PFSK-1 (cell line): ENCODE data around the gene EVC2.

Experiments used
- FOXP2 ChIP-seq: optimal IDR thresholded peaks from 2 replicates; pipeline ENCODE3; 2011; ENCODE audit warnings: borderline replicate concordance, control low read depth, inconsistent platforms; ENCODE audit not compliant: insufficient read depth; ENCODE audit errors: extremely low read length, extremely low read depth
- POLR2AphosphoS5 ChIP-seq: IDR thresholded peaks from 2 replicates; pipeline ENCODE4 v1.6.1; 2012; ENCODE audit warnings: low read depth, mild to moderate bottlenecking, control low read depth, low read length, moderate library complexity
- REST ChIP-seq, 2 experiments: IDR thresholded peaks; 2 replicates each; pipeline versions ENCODE4 v1.6.1 to v1.8.0; 2011 to 2012; ENCODE audit warnings: low read depth in 2 of 2, low read length in 2 of 2, control low read depth in 1 of 2, inconsistent platforms in 1 of 2, mild to moderate bottlenecking in 1 of 2, moderate library complexity in 1 of 2; ENCODE audit not compliant: insufficient read depth in 1 of 2
- SIN3A ChIP-seq: IDR thresholded peaks from 2 replicates; pipeline ENCODE4 v1.6.1; 2012; ENCODE audit warnings: mild to moderate bottlenecking, low read length, moderate library complexity, borderline replicate concordance; ENCODE audit not compliant: insufficient read depth
- TAF1 ChIP-seq: IDR thresholded peaks from 2 replicates; pipeline ENCODE4 v1.6.1; 2012; ENCODE audit warnings: low read length, control low read depth, borderline replicate concordance; ENCODE audit not compliant: insufficient read depth

EVC2 gene

DNA sequence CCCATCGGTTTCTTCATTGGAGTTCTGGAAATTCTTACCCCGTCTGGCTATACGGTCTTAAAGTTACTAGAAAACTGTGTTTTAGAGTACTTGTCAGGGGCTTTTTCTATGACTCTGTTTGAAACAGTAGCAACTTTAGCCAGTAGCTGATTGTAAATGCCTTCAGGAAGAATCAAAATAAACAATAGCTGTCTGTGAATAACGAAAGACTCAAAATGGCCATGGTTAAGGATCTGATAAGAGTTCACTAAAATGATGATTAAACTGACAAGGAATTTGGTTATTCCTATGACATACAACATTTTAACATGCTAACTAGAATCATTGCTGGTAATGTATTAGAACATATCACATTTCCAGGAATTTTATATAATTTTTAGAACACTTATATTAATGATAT, 191.0 kb downstream of the EVC2 start:
- no peak for TF ChIP-seq FOXP2
- no peak for TF ChIP-seq POLR2AphosphoS5
- no peak for TF ChIP-seq TAF1

- TF ChIP-seq POLR2AphosphoS5 (no peak), REST (IDR thresholded peaks at IDR 0.05; ENCODE audit: insufficient read depth in 1 of 2, low read depth in 2 of 2, low read length in 2 of 2) (no peak), SIN3A (no peak), FOXP2 (no peak), TAF1 (no peak)
Measured at GRCh38 chr4:5515646-5516045, 192.7 kb downstream of the EVC2 start.
